GM12878 (cell line): Measurements from ENCODE around the gene COL21A1. TPM values are rescaled to one million over a fixed set of nuclear protein-coding genes. Genes with fewer than 3 reads are reported as not detected.

Experiments used
- ATAC-seq: fragments of 200-7000 bp; cut with Tn5 transposase; 3 replicates; pipeline ENCODE4 v1.9.1; 2020; ENCODE audit warnings: mild to moderate bottlenecking, moderate library complexity
- BruUV-seq: library from RNA; stranded (reverse); fragments of 400-500 nt; replicated peaks from 2 replicates; lab custom pipeline; 2021; lab: Mats Ljungman, UMichigan
- CTCF ChIA-PET: fragments of 300-600 bp; sonication (Branson Sonifier 250); formaldehyde crosslinking; extraction: SDS; loops from one replicate; lab custom pipeline; 2021; ENCODE audit warnings: inconsistent platforms; lab: Yijun Ruan, JAX
- POLR2A ChIA-PET: fragments of 350-600 bp; formaldehyde crosslinking; extraction: SDS; loops from one replicate; lab custom pipeline; 2021; ENCODE audit warnings: inconsistent platforms; lab: Charles Lee
- RAD21 ChIA-PET: fragments of 300-600 bp; sonication (Branson Sonifier 250); formaldehyde crosslinking; loops from one replicate; lab custom pipeline; 2023; ENCODE audit warnings: antibody characterized with exemption; ENCODE audit not compliant: unreplicated experiment; lab: Charles Lee
- SMC1A ChIA-PET: fragments of 300-600 bp; sonication (Branson Sonifier 250); formaldehyde crosslinking; loops from one replicate; lab custom pipeline; 2023; ENCODE audit not compliant: unreplicated experiment, uncharacterized antibody; lab: Charles Lee
- DNase-seq: peaks from one replicate; pipeline ENCODE4 v3.0.0-alpha.2; 2011; ENCODE audit warnings: low read depth, low spot score
- FAIRE-seq: peaks from 3 replicates; lab custom pipeline; 2011; peaks lifted over from hg19 to GRCh38; lab: Jason Lieb, UNC
- H2AFZ ChIP-seq: 2 replicates; pipeline ENCODE4 v1.6.0; 2011; ENCODE audit warnings: low read depth, low read length, control low read depth; ENCODE audit not compliant: control insufficient read depth
- H3K27ac ChIP-seq: 2 replicates; pipeline ENCODE4 v1.5.1; 2011; ENCODE audit warnings: control low read depth; ENCODE audit not compliant: control insufficient read depth, insufficient read depth
- H3K27me3 ChIP-seq, 2 experiments: replicated peaks in 1 of 2; 2 replicates each; pipeline versions ENCODE4 v1.6.0 to v1.6.1; 2011; ENCODE audit warnings: low read length in 1 of 2; ENCODE audit not compliant: control insufficient read depth in 2 of 2, insufficient read depth in 2 of 2
- H3K36me3 ChIP-seq, 2 experiments: 2 replicates each; pipeline ENCODE4 v1.5.1; 2011; ENCODE audit warnings: low read length in 1 of 2; ENCODE audit not compliant: control insufficient read depth in 2 of 2, insufficient read depth in 2 of 2
- H3K4me1 ChIP-seq: 2 replicates; pipeline ENCODE4 v1.6.1; 2011; ENCODE audit warnings: mild to moderate bottlenecking, low read length, moderate library complexity, mixed read lengths; ENCODE audit not compliant: control insufficient read depth, insufficient read depth
- H3K4me2 ChIP-seq: 2 replicates; pipeline ENCODE4 v1.6.0; 2011; ENCODE audit warnings: control low read depth; ENCODE audit not compliant: control insufficient read depth, insufficient read depth
- H3K4me3 ChIP-seq: fragments of 200-600 bp; sonication (generic); 2 replicates; pipeline ENCODE4 v1.5.1; 2016
- H3K79me2 ChIP-seq: 2 replicates; pipeline ENCODE4 v1.6.0; 2011; ENCODE audit warnings: low read length; ENCODE audit not compliant: control insufficient read depth, insufficient read depth
- H3K9ac ChIP-seq: 2 replicates; pipeline ENCODE4 v1.8.0; 2011; ENCODE audit warnings: low read length, control low read depth, mixed read lengths; ENCODE audit not compliant: control insufficient read depth, insufficient read depth
- H3K9me3 ChIP-seq: replicated peaks from 3 replicates; pipeline ENCODE4 v1.5.1; 2011; ENCODE audit warnings: mild to moderate bottlenecking, low read length; ENCODE audit not compliant: control insufficient read depth, insufficient read depth
- H4K20me1 ChIP-seq: 2 replicates; pipeline ENCODE4 v1.6.0; 2011; ENCODE audit not compliant: control insufficient read depth, insufficient read depth
- CHD2 ChIP-seq: IDR thresholded peaks from 2 replicates; pipeline ENCODE4 v1.6.1; 2011; ENCODE audit warnings: low read depth, low read length, improper control_type of control experiment, borderline replicate concordance
- CREB1 ChIP-seq: IDR thresholded peaks from 2 replicates; pipeline ENCODE4 v1.6.1; 2012; ENCODE audit warnings: low read depth, mild to moderate bottlenecking, inconsistent platforms
- EED ChIP-seq: sonication (generic); IDR thresholded peaks from 2 replicates; pipeline ENCODE4 v1.6.1; 2016; ENCODE audit warnings: antibody characterized with exemption, low read depth
- IKZF2 ChIP-seq, 2 experiments: fragments of 450-650 bp; IDR thresholded peaks; 2 replicates each; pipeline ENCODE4 v1.6.1; 2017; ENCODE audit warnings: mild to moderate bottlenecking in 2 of 2, moderate library complexity in 2 of 2
- LARP7 ChIP-seq: fragments of 450-650 bp; IDR thresholded peaks from 2 replicates; pipeline ENCODE4 v1.6.1; 2017; ENCODE audit warnings: mild to moderate bottlenecking
- MTA2 ChIP-seq: fragments of 450-650 bp; IDR thresholded peaks from 2 replicates; pipeline ENCODE4 v1.6.1; 2016; ENCODE audit warnings: low read depth, mild to moderate bottlenecking, moderate library complexity
- MXI1 ChIP-seq: fragments of 150-350 bp; IDR thresholded peaks from 2 replicates; pipeline ENCODE4 v1.6.1; 2011; ENCODE audit warnings: low read depth, mild to moderate bottlenecking, inconsistent platforms, low read length, improper control_type of control experiment
- RELA ChIP-seq: fragments of 450-650 bp; IDR thresholded peaks from 2 replicates; pipeline ENCODE4 v1.8.0; 2014; ENCODE audit warnings: borderline replicate concordance; ENCODE audit not compliant: partially characterized antibody
- SIN3A ChIP-seq: IDR thresholded peaks from 2 replicates; pipeline ENCODE4 v1.6.1; 2012; ENCODE audit warnings: low read depth, low read length, improper control_type of control experiment
- SRF ChIP-seq, 2 experiments: IDR thresholded peaks; 2 replicates each; pipeline ENCODE4 v1.6.1; 2011; ENCODE audit warnings: low read depth in 2 of 2, low read length in 2 of 2, mild to moderate bottlenecking in 1 of 2, moderate library complexity in 1 of 2
- TAF1 ChIP-seq: IDR thresholded peaks from 2 replicates; pipeline ENCODE4 v1.6.1; 2011; ENCODE audit warnings: mild to moderate bottlenecking, low read depth, low read length, borderline replicate concordance
- YY1 ChIP-seq: IDR thresholded peaks from 2 replicates; pipeline ENCODE4 v1.6.1; 2011; ENCODE audit warnings: low read depth, mild to moderate bottlenecking, low read length
- WGBS: methylation state at CpG from one replicate; pipeline ENCODE4 v1.1.6; 2016; ENCODE audit warnings: low lambda C conversion rate; ENCODE audit not compliant: insufficient replicate concordance, insufficient coverage; ENCODE audit errors: missing lambda C conversion rate; 5-methylcytosine and 5-hydroxymethylcytosine counted together
- in situ Hi-C: fragments of 300-500 bp; cut with MboI; formaldehyde crosslinking; loops from 9 replicates; pipeline ENCODE4 v1.14.3; 2018; ENCODE audit warnings: mixed read lengths
- intact Hi-C: fragments of 100-400 bp; cut with micrococcal nuclease; formaldehyde crosslinking; loops from one replicate; pipeline ENCODE4 v1.14.2; 2022; ENCODE audit not compliant: unreplicated experiment
- polyA plus RNA-seq, 11 experiments: library from polyadenylated mRNA; depleted of rRNA in 4 of 11; unstranded in 6 of 11; stranded (reverse) in 5 of 11; fragments of >200 nt; fragmentation: Nextera tagmentation in 4 of 11; fragmentation: Illumina TruSeq in 1 of 11; extraction: Ambion mirVana in 4 of 11; extraction: Trizol in 1 of 11; gene quantifications; 1 replicate in 1 of 11; 2 replicates in 10 of 11; pipeline versions ENCODE4 v1.2.1 to v1.2.3, GENCODE V29; 2011 to 2016; ENCODE audit warnings: inconsistent platforms in 2 of 11, missing spikeins in 2 of 11, low read depth in 1 of 11
- total RNA-seq, 4 experiments: library from RNA; depleted of rRNA in 3 of 4; stranded (reverse); fragments of >200 nt in 3 of 4; fragmentation: Illumina TruSeq in 1 of 4; extraction: Trizol in 1 of 4; gene quantifications; 2 replicates each; pipeline versions ENCODE4 v1.2.1 to v1.2.3, GENCODE V29; 2013 to 2021

The COL21A1 gene
- total and polyA plus RNA-seq, 10 of the 15 experiments (the other 5 are each of a cell fraction or from before 2014, with no cell fraction given), result 0.10 TPM; not detected in 9

DNA sequence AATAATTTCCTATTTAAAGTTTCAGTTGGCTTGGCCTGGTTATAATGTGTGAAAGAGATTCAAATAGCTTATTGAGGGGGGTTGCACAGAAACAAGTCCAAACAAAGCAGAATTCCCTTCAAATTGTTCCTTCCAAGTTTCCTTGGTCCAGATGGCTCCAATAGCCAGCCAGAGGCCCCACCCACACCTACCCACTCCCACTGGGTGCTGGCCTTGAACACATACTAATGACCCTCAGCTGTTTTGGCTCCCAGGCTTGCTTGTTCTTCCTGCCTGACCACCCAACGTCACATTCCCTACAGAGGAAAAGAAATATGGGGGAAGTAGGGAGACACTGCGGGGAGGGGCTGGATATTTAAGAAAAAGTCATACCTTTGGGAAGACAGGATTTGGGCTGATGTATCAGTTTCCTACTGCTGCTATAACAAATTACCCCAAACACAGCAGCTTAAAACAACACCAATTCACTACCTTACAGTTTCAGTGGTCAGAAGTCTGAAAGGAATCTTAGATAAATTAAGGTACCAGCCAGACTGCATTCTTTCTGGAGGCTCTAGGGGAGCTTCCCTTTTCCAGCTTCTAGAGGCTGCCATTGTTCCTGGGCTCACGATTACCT lies 95.7 kb downstream of the COL21A1 start:
- POLR2A ChIA-PET, result no interaction called here
- SMC1A ChIA-PET, result no interaction called here
- Histone ChIP-seq H3K4me1 (no peaks in the 10 kb centered on the region), H3K27me3 (no peaks in the 10 kb centered on the region), H3K36me3 (no peaks in the 10 kb centered on the region), H4K20me1 (no peaks in the 10 kb centered on the region), H3K4me2 (no peak overlapping the region), H3K27ac (no peak overlapping the region), H3K4me3 (no peak overlapping the region), H2AFZ (no peak overlapping the region), H3K9me3 (no peaks in the 10 kb centered on the region), H3K9ac (no peak overlapping the region), H3K79me2 (no peaks in the 10 kb centered on the region)
- whole genome bisulfite sequencing, result 16% methylated on average over 3 of the region's 3 CpGs
- ATAC-seq (no peak), DNase-seq (no peak), FAIRE-seq (no peak)
- no peak for TF ChIP-seq LARP7
- TF ChIP-seq YY1, result no peak
- TF ChIP-seq EED, result no peak
- no peak for TF ChIP-seq TAF1
- no peak for TF ChIP-seq MXI1
- no peak for TF ChIP-seq SIN3A
- RAD21 ChIA-PET, result no interaction called here
- CTCF ChIA-PET, result no interaction called here
- intact Hi-C loops (no loop called here), in situ Hi-C loops (no loop called here)
- no TSS peak for BruUV-seq

GRCh38 chr6:56148488-56149186 lies 98.7 kb downstream of the COL21A1 start:
- H3K4me3 ChIP-seq, result no peak overlapping the region
- CTCF ChIA-PET, result no interaction called here
- no peak overlapping the region for H2AFZ ChIP-seq
- POLR2A ChIA-PET, result no interaction called here
- no peak overlapping the region for H3K9ac ChIP-seq
- TF ChIP-seq CHD2 (no peak), CREB1 (no peak), IKZF2 (IDR thresholded peaks at IDR 0.05) (no peak), EED (no peak), SRF (IDR thresholded peaks at IDR 0.05; ENCODE audit: low read depth in 2 of 2, low read length in 2 of 2) (no peak), RELA (no peak), MTA2 (no peak)
- RAD21 ChIA-PET, result no interaction called here
- no peaks in the 10 kb centered on the region for H3K36me3 ChIP-seq
- H3K9me3 ChIP-seq, result no peaks in the 10 kb centered on the region
- FAIRE-seq (no peak), DNase-seq (no peak), ATAC-seq (no peak)
- H3K4me1 ChIP-seq, result no peaks in the 10 kb centered on the region
- H3K27me3 ChIP-seq, result no peaks in the 10 kb centered on the region
- BruUV-seq, result no TSS peak
- in situ Hi-C loops, result no loop called here
- no peaks in the 10 kb centered on the region for H3K79me2 ChIP-seq
- H3K4me2 ChIP-seq, result no peak overlapping the region
- SMC1A ChIA-PET, result interaction anchor here (0.7 kb wide), 1 partner anchor 256 kb away, joined by 3 read pairs; no protein-coding TSS in a partner anchor
- 5% methylated on average over 2 of the region's 2 CpGs for WGBS
- no peaks in the 10 kb centered on the region for H4K20me1 ChIP-seq
- intact Hi-C loops, result no loop called here
- H3K27ac ChIP-seq, result no peak overlapping the region
